Measurements from ENCODE around the gene ADCY7. TPM values are rescaled to one million over a fixed set of nuclear protein-coding genes. Genes with fewer than 3 reads are reported as not detected.

Gene ADCY7
- total RNA-seq, 2 donors from 2014 or later = 30.1 to 37.2 TPM

DNA sequence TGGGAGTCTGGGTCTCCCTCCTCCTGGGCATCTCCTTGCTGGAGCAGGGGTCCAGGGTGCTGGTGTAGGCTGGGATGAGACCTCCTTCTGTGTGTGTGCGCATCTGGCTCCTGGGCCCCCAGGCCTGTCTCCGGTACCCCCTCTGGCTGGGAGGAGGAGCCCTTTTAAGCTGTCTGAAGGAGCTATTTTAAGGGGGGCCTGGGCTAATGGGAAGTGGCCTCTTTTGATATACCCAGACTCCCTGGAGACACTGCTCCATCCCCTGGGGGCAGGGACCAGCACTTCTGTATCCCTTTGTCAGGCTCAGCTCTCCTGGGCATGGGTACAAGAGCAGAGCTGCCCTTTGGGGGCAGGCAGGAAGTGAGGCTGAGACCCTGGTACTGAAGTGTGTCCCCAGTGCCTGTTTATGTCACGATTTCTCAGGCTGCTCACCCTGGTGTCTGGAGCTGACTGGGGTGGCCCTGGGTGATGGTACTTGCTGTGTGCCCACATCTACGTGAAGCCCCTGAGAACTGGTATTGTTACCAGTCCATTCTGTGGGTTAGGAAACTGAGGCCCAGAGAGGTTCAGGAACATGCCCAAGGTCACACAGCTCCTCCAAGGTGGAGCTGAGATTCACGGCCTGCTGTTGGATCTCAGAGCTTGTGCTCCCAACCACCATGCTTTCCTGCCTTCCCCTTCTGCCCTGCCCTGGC lies 6.5 kb downstream of the ADCY7 start:
- 89 to 90% methylated on average over 2 to 5 of the region's 5 CpGs for WGBS, 2 experiments (ENCODE audit: insufficient coverage in 1 of 2, insufficient read length in 1 of 2)
- peaks cover under 1% of the 10 kb centered on the region for H3K4me1 Mint-ChIP-seq
- TF ChIP-seq, protein P1, sequence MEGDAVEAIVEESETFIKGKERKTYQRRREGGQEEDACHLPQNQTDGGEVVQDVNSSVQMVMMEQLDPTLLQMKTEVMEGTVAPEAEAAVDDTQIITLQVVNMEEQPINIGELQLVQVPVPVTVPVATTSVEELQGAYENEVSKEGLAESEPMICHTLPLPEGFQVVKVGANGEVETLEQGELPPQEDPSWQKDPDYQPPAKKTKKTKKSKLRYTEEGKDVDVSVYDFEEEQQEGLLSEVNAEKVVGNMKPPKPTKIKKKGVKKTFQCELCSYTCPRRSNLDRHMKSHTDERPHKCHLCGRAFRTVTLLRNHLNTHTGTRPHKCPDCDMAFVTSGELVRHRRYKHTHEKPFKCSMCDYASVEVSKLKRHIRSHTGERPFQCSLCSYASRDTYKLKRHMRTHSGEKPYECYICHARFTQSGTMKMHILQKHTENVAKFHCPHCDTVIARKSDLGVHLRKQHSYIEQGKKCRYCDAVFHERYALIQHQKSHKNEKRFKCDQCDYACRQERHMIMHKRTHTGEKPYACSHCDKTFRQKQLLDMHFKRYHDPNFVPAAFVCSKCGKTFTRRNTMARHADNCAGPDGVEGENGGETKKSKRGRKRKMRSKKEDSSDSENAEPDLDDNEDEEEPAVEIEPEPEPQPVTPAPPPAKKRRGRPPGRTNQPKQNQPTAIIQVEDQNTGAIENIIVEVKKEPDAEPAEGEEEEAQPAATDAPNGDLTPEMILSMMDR (conservative IDR thresholded peaks at IDR 0.05) = no peak
- Histone ChIP-seq H3K27me3 (ENCODE audit: control insufficient read depth, insufficient read depth, low read length, poor library complexity, severe bottlenecking) (no peaks in the 10 kb centered on the region), H3K9me3 (ENCODE audit: control insufficient read depth, low read length) (no peaks in the 10 kb centered on the region), H3K9ac (ENCODE audit: extremely low read depth, low read length, poor library complexity, severe bottlenecking) (no peak overlapping the region), H3K4me1 (ENCODE audit: control insufficient read depth, insufficient read depth, low read length) (no peaks in the 10 kb centered on the region), H3K27ac (ENCODE audit: low read depth, low read length) (no peak overlapping the region), H3K36me3 (ENCODE audit: control insufficient read depth, insufficient read depth, low read length) (no peaks in the 10 kb centered on the region), H3K4me3 (ENCODE audit: low read length) (no peak overlapping the region)
- DNase-seq = no peak
- H3K36me3 Mint-ChIP-seq (ENCODE audit: low read depth) = no peaks in the 10 kb centered on the region
- H3K27ac Mint-ChIP-seq = no peak overlapping the region
- no peak overlapping the region for H3K4me3 Mint-ChIP-seq
- no peaks in the 10 kb centered on the region for H3K27me3 Mint-ChIP-seq (ENCODE audit: insufficient read depth)
- no peaks in the 10 kb centered on the region for H3K9me3 Mint-ChIP-seq

DNA sequence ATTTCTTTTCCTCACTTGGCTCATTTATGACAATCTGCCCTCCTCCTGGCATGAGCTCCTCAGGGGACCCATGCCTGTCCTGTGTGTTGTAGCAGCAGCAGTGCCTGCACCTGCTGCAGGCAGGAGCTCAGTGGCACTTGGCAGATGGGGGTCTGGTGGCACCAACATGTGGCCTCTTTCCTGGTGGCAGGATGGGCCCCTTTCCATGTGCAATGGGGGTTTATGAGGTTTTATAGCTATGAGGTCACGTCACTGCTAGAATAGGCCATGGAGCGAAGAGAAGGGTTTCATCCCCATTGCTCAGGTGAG lies 7.0 kb downstream of the ADCY7 start:
- Mint-ChIP-seq H3K36me3 (ENCODE audit: low read depth) (no peaks in the 10 kb centered on the region), H3K27ac (no peak overlapping the region), H3K4me1 (no peaks in the 10 kb centered on the region), H3K4me3 (no peak overlapping the region), H3K9me3 (peaks cover 5% of the 10 kb centered on the region), H3K27me3 (ENCODE audit: insufficient read depth) (no peaks in the 10 kb centered on the region)
- no peak for DNase-seq
- no peaks in the 10 kb centered on the region for H3K36me3 ChIP-seq (ENCODE audit: control insufficient read depth, insufficient read depth, low read length)
- no peaks in the 10 kb centered on the region for H3K9me3 ChIP-seq (ENCODE audit: control insufficient read depth, low read length)
- no peak overlapping the region for H3K4me3 ChIP-seq (ENCODE audit: low read length)
- no peak overlapping the region for H3K9ac ChIP-seq (ENCODE audit: extremely low read depth, low read length, poor library complexity, severe bottlenecking)
- H3K4me1 ChIP-seq (ENCODE audit: control insufficient read depth, insufficient read depth, low read length) = no peaks in the 10 kb centered on the region
- TF ChIP-seq, protein P1 (conservative IDR thresholded peaks at IDR 0.05) = no peak
- H3K27me3 ChIP-seq (ENCODE audit: control insufficient read depth, insufficient read depth, low read length, poor library complexity, severe bottlenecking) = no peaks in the 10 kb centered on the region
- 91 to 100% methylated on average over 1 to 2 of the region's 2 CpGs for WGBS, 2 experiments (ENCODE audit: insufficient coverage in 1 of 2, insufficient read length in 1 of 2)
- H3K27ac ChIP-seq (ENCODE audit: low read depth, low read length) = no peak overlapping the region

DNA sequence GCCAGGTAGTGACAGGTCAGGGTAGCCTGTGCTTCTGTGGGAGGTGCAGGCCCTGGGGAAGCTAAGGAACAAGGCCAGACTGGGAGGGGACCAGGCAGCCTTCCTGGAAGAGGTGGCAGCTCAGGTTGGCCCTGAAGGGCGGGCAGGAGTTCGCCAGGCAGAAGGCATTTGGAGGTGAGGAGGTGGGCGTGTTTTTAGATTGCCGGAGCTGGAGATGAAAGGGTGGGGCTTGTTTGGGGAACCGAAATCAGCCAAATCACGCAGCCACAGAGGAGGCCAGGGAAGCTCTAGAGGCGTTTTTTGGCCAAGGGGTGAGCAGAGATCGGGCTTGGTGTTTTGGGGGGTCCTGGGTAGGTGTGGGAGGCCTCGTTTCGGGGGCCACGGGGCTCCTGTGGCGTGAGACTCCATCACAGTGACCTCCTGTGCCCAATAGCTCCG lies 7.6 kb downstream of the ADCY7 start:
- H3K36me3 ChIP-seq (ENCODE audit: control insufficient read depth, insufficient read depth, low read length) = no peaks in the 10 kb centered on the region
- no peaks in the 10 kb centered on the region for H3K4me1 Mint-ChIP-seq
- no peak overlapping the region for H3K9ac ChIP-seq (ENCODE audit: extremely low read depth, low read length, poor library complexity, severe bottlenecking)
- DNase-seq = no peak
- H3K9me3 ChIP-seq (ENCODE audit: control insufficient read depth, low read length) = no peaks in the 10 kb centered on the region
- H3K27ac Mint-ChIP-seq = no peak overlapping the region
- no peak overlapping the region for H3K4me3 ChIP-seq (ENCODE audit: low read length)
- H3K36me3 Mint-ChIP-seq (ENCODE audit: low read depth) = no peaks in the 10 kb centered on the region
- 84 to 91% methylated on average over 10 to 13 of the region's 13 CpGs for WGBS, 2 experiments (ENCODE audit: insufficient coverage in 1 of 2, insufficient read length in 1 of 2)
- TF ChIP-seq, protein P1 (conservative IDR thresholded peaks at IDR 0.05) = no peak
- H3K4me3 Mint-ChIP-seq = no peak overlapping the region
- H3K27me3 ChIP-seq (ENCODE audit: control insufficient read depth, insufficient read depth, low read length, poor library complexity, severe bottlenecking) = no peaks in the 10 kb centered on the region
- H3K27ac ChIP-seq (ENCODE audit: low read depth, low read length) = no peak overlapping the region
- no peaks in the 10 kb centered on the region for H3K4me1 ChIP-seq (ENCODE audit: control insufficient read depth, insufficient read depth, low read length)
- no peaks in the 10 kb centered on the region for H3K27me3 Mint-ChIP-seq (ENCODE audit: insufficient read depth)
- peaks cover 7% of the 10 kb centered on the region for H3K9me3 Mint-ChIP-seq
